GM18526 (cell line): ENCODE measurements around the gene PRKG1.

Source experiments
- POLR2A ChIP-seq: IDR thresholded peaks from 3 replicates; pipeline ENCODE4 v1.6.1; 2011; ENCODE audit not compliant: insufficient read length; ENCODE audit errors: extremely low read depth

PRKG1 gene

DNA sequence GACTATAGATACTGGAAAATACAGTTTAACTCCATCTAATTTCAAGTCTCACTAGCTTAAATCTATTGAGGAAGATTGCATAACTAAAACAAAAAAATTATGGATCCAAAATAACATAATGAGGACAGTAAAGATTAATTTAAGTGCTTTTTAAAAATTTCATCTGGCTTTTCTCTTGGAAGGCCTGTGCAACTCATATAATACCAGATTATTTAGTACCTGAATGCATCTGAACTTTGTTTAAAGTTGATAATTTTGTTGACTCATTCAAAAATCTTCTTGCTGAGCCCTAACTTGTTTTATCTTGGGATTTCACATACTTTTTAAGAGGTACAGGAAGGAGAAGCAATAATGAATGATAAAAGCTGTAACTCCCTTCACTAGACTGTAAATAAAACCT lies 478.6 kb downstream of the PRKG1 start:
- no peak for TF ChIP-seq POLR2A

DNA sequence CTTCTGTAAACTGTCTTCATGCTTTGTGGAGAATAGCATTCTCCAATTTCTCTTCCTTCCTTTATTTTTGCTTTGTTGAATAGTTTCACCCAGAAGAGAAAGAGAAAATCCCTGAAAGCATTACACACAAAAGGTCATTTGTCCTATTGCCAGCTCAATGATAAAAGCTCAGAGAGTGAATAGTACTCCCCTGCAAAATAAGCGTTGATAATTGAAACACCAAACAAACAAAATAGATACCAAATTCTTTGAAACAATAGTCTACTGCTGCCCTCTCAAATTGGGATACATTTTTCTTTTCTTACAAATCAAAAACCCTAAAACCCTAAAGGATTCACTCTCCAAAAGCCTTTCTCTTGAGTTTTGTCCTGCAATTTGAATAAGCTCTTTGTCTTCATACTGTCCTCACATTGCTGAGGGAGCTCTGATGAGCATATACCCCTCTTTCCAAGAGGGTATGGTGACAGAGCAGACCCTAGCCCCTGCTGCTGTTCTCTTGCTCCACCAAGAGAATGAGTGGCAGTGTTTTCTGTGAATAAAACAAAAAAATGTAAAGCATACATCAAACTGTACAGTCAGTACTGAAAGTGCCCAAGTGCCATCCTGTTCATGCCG lies 490.7 kb downstream of the PRKG1 start:
- TF ChIP-seq POLR2A: no peak

DNA sequence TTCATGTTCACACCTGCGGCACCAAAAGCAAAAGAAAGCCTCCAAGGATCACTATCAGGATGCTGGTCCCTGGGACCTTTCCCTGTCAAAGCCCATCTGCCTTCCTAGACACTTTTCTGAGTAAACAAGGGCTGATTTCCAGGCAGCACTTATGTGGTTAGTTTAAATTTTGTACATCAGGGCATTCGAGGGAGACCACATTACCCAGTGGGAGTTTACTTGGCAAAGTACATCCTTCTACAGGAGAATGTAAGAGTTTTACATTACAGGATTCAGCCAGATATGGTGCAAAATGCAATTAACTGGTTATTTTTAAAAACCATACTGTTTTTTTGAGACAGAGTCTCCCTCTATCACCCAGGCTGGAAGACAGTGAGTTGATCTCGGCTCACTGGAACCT lies 493.0 kb downstream of the PRKG1 start:
- no peak for TF ChIP-seq POLR2A

DNA sequence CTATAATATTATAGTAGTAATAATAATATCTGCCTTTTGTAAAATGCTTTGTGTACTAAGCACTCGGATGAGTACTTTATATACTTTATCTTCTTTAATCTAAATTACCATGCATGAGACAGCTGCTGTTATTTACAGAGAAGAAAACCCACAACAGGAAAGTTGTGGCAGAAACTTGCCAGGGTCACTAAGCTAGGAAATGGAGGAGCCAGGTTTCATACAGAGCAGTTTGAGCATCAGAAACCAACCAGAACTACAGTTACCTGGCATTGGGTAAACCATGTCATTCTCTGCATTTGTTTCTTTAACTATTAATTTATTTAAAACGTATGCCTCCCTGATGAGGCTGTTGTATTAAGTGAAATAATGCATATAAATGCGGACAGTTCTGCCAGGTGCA lies 495.2 kb downstream of the PRKG1 start:
- no peak for TF ChIP-seq POLR2A

DNA sequence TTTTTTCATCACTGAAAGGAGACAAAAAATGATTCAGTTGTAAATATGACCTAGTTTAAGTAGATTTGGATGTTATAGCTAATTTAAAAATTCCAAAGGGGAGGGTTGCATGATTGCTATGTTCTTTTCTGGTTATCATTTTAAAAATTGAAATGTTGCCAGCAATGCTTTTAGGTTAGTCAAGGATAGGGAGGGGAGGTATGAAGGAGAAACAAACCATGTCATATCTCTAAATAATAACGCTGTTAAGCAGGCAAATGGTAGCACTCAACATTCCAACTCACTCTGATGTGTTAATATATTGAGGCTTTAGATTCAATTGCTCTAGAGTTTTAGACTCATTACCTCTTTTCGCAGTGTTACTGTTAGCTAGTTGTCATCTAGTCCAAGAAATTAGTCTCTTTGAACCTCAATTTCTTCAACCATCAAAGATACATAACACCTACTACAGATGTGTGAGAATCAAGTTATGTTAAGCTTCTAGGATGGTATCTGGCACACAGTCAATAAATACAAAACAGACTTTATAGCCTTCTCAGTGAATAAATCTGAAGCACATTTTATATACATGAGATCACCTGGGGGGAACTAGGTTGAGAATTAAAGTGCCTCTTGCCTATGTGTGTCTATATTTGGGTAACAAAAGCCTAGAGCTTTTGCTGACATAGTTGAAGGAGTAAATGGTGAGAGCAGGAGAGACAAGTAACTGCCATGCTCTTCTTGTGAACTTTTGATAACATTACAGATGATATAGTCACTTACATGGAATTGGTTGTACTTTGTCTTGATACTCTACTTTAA lies 500.2 kb downstream of the PRKG1 start:
- TF ChIP-seq POLR2A: no peak

DNA sequence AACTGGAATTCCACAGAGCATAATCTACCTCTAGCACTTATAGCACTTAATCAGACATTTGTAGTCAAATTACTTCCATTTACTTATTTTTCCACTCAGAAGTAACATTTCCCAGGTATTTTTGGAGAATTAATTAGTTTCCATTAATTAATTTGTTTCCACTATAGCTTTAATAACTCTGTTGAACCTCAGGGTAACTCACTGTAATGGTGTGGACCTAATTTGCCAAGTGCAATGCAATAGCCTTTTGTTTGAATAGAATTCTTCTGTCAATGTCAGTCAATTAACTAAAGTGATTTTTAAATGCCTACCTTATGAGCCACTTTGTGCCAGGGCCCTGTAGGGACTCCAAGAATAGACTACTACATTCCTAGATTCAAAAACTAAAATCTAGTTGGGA lies 509.7 kb downstream of the PRKG1 start:
- TF ChIP-seq POLR2A: no peak

DNA sequence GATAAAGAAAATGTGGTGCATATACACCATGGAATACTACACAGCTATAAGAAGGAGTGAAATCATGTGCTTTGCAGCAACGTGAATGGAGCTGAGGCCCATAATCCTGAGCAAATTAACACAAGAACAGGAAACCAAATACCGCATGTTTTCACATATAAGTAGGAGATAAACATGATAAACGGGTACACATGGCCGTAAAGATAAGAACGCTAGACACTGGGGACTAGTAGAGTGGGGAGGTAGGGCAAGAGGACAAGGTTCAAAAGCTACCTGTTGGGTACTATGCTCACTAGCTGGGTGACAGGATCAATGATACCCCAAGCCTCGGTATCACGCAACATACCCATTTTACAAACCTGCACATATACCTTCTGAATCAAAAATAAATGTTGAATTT lies 511.5 kb downstream of the PRKG1 start:
- no peak for TF ChIP-seq POLR2A

DNA sequence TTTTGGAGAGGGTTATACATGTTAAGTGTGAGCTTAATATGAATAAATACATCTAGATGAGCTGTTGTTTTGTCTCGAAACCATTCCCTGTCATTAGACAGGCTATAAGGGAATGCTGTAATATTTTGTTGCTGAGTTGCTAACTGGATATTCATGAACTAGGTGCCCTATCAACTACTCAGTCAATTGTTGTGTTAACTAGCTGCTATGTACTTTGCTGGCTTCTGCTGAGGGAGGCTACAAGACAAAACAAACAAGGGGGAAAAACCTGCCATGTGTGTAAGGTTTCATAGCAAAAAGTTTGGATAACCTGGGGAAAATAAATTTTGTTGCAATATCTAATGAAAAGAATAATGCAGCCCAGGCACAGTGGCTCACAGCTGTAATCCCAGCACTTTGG lies 514.7 kb downstream of the PRKG1 start:
- no peak for TF ChIP-seq POLR2A

DNA sequence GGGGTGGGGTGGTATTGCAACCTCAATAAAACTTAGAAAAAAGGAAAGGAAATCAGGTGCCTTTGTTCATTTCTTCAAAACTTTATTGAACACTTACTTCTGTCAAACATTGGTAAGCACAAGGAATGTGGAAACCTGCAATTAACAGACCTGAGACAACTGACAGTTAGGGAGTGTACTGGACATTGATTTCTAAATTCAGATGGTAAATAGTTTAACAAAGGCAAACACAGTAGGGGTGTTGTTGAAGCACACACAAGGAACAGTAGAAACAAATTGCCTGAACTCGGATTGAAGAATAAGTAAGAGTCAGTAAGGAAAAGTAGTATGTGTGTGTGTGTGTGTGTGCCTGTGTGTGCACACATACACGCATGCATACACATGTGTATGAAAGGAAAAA lies 516.5 kb downstream of the PRKG1 start:
- TF ChIP-seq POLR2A: no peak

DNA sequence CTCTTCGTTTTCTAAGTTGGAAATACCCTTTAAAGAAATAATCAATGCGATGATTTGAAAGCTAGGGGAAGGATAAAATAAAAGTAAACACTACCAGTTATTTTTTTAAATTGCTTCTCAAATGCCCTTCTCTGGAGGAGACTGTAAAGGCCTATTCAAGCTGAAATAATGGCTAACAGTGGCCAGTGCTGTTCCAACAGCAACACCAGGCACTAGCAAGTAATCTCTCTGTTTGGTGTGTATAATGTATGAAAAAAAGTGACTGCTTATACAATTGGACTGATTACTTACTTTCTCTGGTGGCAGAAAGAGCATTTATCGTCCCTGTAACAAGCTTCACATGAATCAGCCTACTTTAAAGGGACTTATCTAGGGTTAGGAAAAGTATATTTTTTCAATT lies 522.4 kb downstream of the PRKG1 start:
- no peak for TF ChIP-seq POLR2A

DNA sequence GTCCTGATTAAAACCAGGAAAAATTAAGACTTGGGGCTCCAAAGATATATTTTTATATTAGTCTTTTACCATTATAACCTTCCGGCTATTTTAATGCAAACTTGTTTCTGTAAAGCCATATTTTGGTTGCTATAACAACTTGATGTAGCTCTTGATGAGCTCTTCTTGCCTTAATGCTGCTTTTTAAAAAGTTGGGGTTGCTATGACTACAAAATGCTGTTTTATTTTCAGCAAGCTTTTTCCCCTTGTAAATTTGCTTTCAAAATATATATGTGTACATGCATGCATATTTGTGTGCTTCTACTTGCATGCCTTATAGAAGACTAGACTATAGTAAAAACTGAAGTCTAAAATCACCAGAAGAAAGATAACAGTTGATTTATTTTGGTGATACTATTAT lies 525.4 kb downstream of the PRKG1 start:
- TF ChIP-seq POLR2A: no peak

DNA sequence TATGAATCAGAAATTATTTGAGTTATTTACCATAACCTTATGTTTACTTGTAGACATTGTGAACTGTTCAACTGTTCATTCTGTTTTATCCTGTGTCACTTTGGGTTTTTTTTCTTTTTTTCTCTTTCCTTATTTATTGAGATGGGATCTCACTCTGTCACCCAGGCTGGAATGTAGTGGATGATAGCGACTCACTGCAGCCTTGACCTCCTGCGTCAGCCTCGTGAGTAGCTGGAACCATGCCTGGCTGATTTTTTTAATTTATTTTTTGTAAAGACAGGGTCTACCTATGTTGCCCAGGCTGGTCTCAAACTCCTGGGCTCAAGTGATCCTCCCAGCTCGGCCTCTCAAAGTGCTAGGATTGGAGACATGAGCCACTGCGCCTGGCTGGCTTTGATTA lies 528.0 kb downstream of the PRKG1 start:
- no peak for TF ChIP-seq POLR2A

DNA sequence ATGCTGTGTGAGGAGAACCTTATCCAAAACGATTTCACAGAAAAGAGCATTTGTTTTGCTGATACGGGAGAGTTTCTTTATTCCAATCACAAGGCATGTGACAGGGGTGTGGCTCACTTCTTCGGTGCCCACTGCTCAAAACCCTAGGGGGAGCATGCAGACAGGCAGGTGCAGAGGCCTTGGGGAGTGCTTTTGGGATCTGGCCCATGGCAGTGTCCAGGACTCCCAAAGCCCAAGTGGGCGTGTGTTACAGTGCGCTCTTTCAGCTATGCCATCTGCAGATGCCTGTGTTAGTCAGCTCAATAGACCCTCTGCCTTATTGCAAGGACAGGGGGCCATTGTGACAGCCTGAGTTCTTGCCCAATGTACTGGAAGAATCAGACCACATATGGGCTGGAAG lies 530.3 kb downstream of the PRKG1 start:
- no peak for TF ChIP-seq POLR2A

DNA sequence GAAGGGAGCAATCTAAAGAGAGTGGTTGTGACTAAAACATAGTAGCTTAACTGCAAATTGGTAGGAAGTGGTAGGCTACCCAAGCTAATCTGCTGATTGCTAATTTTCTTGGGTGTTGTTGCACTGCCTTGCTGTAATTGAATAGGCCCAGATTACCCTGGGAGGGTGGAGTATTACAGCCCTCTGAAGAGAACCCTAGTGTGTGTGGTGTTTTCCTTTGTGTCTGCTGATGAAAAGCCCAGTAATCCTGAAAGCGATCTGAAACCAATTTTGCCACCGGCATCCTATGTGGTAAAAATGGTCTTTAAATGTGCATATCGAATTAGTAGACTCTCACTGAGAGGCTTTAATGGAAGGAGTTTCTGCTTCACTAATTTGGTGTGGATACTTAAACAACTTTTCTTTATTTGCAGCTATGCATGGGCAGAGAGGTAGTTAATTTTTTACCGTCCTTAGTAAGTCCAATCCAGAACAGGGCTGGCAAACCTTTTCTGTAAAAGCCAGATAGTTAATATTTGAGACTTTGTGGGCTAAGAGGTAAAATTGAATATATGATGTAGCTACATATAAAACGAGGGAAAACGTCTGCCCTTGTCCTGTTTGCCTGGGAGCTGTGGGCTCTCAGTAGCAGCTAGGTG lies 532.7 kb downstream of the PRKG1 start:
- TF ChIP-seq POLR2A: no peak

DNA sequence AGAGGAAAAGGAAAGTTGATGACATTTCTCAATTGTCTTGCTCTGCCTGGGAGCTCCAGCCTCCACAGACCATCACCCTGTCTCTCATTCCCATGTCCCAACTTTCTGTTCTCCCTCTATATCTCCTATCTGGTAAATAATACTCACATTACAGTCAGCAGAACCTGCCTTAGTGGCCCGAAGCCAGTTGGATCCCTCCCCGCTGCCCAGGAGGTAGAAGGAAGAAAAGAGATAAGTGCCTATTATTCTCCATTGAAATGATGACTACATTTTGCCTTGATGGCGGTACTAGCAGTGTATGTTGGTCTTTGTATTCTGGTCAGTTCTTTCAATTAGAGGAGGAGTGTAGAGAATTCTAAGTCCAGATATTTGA lies 533.2 kb downstream of the PRKG1 start:
- no peak for TF ChIP-seq POLR2A

DNA sequence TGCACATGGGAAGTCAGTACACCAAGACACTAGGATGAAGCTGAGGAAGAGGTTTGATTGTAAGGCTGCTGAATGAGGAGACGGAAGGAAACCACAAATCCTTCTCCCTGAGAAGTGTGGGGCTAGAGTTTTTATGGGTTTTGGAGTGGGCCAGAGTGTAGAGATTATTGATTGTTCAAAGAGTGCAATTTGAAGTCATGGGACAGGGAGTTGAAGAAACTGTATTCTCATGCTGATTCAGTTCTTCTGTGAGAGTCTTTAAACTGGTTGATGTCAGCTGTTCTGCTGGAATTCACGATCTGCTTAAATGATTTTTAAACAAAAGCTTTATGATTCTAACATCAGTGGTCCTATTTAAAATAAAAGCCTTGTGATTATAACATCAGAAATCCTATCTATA lies 533.9 kb downstream of the PRKG1 start:
- no peak for TF ChIP-seq POLR2A
